NCI-H2196 treated with DMSO at 0.1 percent for 48 hours (cell line): ENCODE data around the gene LGR6.
"Not testable (repeated sequence)": the region's sequence is repeated elsewhere in the genome, so short reads cannot be mapped to it uniquely, and the experiment has no call there.

ENCODE experiments used
- DNase-seq: peaks from one replicate; lab custom pipeline; 2025; ENCODE audit not compliant: unreplicated experiment; lab: John Stamatoyannopoulos, UW

Gene LGR6, protein sequence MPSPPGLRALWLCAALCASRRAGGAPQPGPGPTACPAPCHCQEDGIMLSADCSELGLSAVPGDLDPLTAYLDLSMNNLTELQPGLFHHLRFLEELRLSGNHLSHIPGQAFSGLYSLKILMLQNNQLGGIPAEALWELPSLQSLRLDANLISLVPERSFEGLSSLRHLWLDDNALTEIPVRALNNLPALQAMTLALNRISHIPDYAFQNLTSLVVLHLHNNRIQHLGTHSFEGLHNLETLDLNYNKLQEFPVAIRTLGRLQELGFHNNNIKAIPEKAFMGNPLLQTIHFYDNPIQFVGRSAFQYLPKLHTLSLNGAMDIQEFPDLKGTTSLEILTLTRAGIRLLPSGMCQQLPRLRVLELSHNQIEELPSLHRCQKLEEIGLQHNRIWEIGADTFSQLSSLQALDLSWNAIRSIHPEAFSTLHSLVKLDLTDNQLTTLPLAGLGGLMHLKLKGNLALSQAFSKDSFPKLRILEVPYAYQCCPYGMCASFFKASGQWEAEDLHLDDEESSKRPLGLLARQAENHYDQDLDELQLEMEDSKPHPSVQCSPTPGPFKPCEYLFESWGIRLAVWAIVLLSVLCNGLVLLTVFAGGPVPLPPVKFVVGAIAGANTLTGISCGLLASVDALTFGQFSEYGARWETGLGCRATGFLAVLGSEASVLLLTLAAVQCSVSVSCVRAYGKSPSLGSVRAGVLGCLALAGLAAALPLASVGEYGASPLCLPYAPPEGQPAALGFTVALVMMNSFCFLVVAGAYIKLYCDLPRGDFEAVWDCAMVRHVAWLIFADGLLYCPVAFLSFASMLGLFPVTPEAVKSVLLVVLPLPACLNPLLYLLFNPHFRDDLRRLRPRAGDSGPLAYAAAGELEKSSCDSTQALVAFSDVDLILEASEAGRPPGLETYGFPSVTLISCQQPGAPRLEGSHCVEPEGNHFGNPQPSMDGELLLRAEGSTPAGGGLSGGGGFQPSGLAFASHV

DNA sequence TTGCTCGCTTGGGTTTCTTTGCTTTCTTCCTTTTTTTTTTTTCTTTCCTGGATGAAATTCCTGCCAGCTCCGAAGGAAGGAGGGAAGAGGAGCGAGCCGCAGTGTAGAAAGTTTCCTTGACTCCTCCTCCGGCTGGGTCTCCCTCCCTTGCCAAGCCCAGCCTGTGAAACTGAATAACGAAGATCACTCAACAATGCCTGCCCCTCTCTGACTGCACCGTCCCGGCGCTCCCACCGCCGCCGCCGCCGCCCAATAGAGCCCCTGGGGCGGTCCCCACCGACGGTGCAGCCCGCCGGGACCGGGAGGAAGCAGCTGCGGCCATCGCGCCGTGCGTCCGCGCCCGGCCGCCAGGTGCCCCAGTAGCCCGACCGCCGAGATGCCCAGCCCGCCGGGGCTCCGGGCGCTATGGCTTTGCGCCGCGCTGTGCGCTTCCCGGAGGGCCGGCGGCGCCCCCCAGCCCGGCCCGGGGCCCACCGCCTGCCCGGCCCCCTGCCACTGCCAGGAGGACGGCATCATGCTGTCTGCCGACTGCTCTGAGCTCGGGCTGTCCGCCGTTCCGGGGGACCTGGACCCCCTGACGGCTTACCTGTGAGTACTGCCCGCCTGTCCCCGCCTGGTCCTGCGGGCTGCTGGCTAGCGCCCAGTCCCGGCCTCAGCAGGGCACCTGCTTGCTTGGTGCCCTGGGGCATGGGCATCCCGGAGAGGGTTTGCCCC, at the start of gene LGR6:
LGR6 (plus strand) TSS at position 186 of the 714 bp plus-strand sequence; CDS start at position 377, 191 bp downstream.
- no peak for DNase-seq

GRCh38 chr1:202144402-202145067, 49.1 kb upstream of the LGR6 start, which contains the start of gene ARL8A:
TSS of gene ARL8A (minus strand) at chr1:202144737. CDS start at chr1:202144572, 165 bp downstream.
- DNase-seq, result peak; percentile 23

DNA sequence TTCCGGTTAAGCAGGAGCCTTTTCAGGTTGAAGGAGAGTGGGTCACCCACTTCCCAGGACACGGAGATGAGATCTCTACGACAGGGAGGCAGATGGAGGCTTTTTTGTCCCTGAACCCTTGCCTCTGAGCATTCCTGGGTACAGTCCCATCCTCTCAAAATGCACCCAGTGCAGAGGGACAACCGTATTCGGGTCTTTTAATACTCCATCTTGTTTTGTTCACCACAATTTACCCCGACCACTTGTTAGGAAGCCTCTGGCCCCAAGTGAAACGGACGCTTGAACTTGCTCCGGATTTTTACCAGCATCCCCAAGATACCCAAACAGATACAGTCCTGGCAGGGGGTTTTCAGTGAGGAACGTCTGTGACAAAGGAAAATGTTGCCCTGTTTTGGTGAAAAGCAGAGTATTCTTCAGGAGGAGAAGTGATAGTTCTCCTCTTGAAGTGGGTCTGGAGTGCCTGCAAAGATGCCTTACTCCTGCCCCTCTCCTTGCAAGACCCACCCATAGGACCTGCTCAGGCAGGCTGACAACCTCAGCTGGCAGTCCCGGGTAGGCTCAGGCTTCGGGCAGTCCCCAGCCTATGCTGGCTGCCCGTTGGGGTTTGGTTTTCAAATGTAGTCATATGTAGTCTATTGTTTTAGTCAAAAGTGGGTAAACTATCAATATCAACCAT, 48.4 kb upstream of the LGR6 start:
- DNase-seq, result no peak

DNA sequence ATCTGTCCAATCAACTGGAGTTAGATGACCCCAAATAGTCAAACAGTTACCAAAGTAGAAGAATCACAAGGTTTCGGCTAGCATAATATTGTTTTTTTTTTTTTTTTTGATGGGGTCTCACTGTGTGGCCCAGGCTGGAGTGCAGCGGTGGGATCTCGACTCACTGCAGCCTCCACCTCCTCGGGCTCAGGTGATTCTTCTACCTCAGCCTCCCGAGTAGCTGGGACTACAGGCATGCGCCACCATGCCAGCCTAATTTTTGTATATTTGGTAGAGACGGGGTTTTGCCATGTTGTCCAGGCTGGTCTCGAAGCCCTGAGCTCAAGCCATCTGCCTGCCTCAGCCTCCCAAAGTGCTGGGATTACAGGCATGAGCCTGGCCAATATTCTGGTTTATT, 47.9 kb upstream of the LGR6 start:
- not testable (repeated sequence) for DNase-seq

- no peak for DNase-seq
These were observed 47.3 kb upstream of the LGR6 start for GRCh38 chr1:202146279-202146678.

DNA sequence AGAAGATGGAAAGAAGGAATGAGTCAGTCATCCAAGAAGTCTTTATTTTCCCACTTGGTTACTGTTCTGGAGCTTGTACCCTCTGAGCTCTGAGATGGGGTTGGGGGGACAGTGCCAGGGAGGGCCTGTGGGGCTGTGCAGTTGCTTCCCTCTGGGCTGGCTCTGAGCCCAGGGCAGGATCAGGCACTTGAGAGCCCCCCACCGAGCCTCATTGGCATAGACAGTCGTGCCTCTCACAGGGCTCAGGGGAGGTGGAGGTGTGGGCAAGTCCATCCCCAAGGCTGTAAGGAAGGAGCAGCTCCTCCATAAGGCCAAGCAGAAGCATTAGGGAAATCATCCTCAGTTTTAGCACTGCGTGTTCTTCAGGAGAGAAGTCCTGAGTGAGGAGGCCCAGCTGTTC, 46.6 kb upstream of the LGR6 start:
- no peak for DNase-seq

DNA sequence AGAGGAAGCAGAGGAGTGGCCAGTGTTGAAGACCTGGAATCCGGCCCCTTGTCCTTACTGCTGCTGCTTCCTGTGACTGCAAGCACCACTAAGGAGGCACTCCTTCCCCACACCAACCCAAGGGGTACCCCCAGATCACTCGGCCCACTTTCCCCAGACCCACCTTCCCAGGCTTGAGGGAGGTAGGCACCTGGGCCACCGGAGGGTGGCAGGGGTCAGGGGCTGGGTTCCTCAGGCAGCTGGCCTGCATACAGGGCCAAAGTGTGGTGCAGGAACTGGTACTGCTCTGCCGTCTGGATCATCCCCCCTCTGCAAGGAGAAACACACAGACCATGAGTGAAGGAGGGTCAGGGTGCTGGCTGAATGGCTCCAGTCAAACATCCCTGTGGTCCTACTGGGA, 45.2 kb upstream of the LGR6 start:
- DNase-seq, result no peak

DNA sequence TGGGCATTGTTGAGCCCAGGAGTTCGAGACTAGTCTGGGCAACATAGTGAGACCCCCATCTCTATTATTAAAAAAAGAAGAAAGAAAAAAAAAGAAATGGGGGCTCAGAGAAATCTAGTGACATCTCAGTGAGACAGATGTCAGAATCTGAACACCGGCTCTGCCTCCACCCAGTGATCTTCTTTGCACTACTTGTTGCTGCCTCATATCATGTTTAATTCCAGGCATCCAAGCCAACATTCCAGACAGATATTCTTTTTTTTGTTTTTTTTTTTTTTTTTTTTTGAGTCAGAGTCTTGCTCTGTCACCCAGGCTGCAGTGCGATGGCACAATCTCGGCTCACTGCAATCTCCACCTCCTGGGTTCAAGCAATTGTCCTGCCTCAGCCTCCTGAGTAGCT, 44.0 kb upstream of the LGR6 start:
- DNase-seq, result no peak

- no peak for DNase-seq
These were observed 43.4 kb upstream of the LGR6 start for GRCh38 chr1:202150187-202150586.

GRCh38 chr1:202150602-202151001, 43.0 kb upstream of the LGR6 start:
- no peak for DNase-seq

GRCh38 chr1:202151045-202151444, 42.6 kb upstream of the LGR6 start:
- no peak for DNase-seq

- DNase-seq, result no peak
These were observed 41.2 kb upstream of the LGR6 start for GRCh38 chr1:202152399-202152798.

GRCh38 chr1:202153284-202153683, 40.3 kb upstream of the LGR6 start:
- DNase-seq, result no peak

GRCh38 chr1:202154148-202154765, 39.3 kb upstream of the LGR6 start:
- no peak for DNase-seq

- peak; percentile 46 for DNase-seq
These were observed 38.7 kb upstream of the LGR6 start for GRCh38 chr1:202154766-202155477.

DNA sequence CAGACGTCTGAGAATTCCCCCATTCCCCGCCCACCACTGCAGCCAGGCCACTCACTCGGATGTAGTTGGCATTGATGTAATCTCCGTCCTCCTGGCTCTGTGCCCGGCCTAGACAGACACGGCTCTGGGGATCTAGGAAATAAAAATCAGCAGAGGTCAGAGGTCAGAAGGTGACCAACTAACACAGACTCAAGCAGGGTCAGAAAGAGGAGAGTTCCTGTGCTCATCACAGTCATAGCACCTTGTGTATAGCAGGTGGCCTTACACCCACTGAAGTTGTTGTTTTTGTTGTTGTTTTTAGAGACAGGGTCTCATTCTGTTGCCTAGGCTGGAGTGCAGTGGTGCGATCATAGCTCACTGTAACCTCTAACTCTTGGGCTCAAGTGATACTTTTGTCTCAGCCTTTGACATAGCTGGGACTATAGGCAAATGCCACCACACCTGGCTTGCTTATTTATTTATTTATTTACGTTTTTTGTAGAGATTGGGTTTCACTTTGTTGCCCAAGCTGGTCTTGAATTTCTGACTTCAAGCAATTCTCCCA, 38.0 kb upstream of the LGR6 start:
- peak; percentile 64 for DNase-seq

GRCh38 chr1:202156590-202156989, 37.0 kb upstream of the LGR6 start:
- no peak for DNase-seq

DNA sequence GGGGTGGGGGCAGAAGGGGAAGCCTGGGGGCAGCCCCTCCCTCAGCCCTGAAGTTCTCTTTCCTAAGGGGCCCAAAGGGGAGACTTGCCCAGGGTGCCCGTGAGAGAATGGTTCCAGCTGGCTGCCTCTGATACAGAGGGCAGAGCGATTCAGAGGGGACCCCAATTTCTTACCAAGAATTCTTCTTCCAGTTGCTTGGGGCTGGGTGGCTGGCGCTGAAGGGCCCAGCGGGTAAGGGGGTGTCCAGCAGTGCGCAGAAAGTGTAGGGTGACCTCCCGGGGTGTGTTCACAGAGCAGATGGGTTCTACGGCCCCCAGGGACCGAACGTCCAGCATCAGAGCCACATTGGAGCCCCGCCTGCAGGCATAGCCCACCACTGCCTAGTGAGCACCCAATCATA, 35.7 kb upstream of the LGR6 start:
- DNase-seq, result no peak
